WTC11 (cell line): ENCODE results near the gene CHRM1. TPM values are rescaled to one million over a fixed set of nuclear protein-coding genes. Genes with fewer than 3 reads are reported as not detected.

ENCODE experiments used
- ATAC-seq: fragments of 200-7000 bp; cut with Tn5 transposase; 2 replicates; pipeline ENCODE4 v1.10.0; 2021; ENCODE audit warnings: mild to moderate bottlenecking, moderate library complexity
- CTCF ChIA-PET: fragments of 300-600 bp; sonication (Branson Sonifier 250); formaldehyde crosslinking; loops from one replicate; lab custom pipeline; 2021; ENCODE audit warnings: antibody characterized with exemption; lab: Charles Lee
- POLR2A ChIA-PET: fragments of 350-600 bp; sonication (Branson Sonifier 250); formaldehyde crosslinking; loops from one replicate; lab custom pipeline; 2021; ENCODE audit warnings: antibody characterized with exemption; lab: Charles Lee
- DNase-seq: peaks from one replicate; pipeline ENCODE4 v3.0.0; 2021; ENCODE audit warnings: low spot score
- H3K27ac Mint-ChIP-seq: 2 replicates; pipeline ENCODE4 v1.8.0; 2021; ENCODE audit warnings: mixed read lengths
- H3K27me3 Mint-ChIP-seq: 2 replicates; pipeline ENCODE4 v1.8.0; 2021; ENCODE audit warnings: low read depth, mild to moderate bottlenecking, moderate library complexity, mixed read lengths
- H3K36me3 Mint-ChIP-seq: 2 replicates; pipeline ENCODE4 v1.8.0; 2021; ENCODE audit warnings: mixed read lengths
- H3K4me1 Mint-ChIP-seq: 2 replicates; pipeline ENCODE4 v1.8.0; 2022; ENCODE audit warnings: mixed read lengths
- H3K4me3 Mint-ChIP-seq: 2 replicates; pipeline ENCODE4 v1.8.0; 2021; ENCODE audit warnings: mild to moderate bottlenecking, moderate library complexity, mixed read lengths
- H3K9me3 Mint-ChIP-seq: 2 replicates; pipeline ENCODE4 v1.8.0; 2021; ENCODE audit warnings: mixed read lengths
- CDX4 ChIP-seq: fragments of 250-450 bp; sonication (Bioruptor Pico); IDR thresholded peaks from 2 replicates; pipeline ENCODE4 v1.9.0; 2021; ENCODE audit warnings: moderate library complexity, mild to moderate bottlenecking, inconsistent platforms, borderline replicate concordance
- ESRRA ChIP-seq: sonication (generic); formaldehyde crosslinking; IDR thresholded peaks from 2 replicates; pipeline ENCODE4 v1.8.1; 2022; ENCODE audit warnings: mild to moderate bottlenecking, missing genetic modification reagents, borderline replicate concordance
- ETV6 ChIP-seq: sonication (generic); formaldehyde crosslinking; IDR thresholded peaks from 2 replicates; pipeline ENCODE4 v1.8.1; 2022; ENCODE audit warnings: mild to moderate bottlenecking, missing genetic modification reagents
- FOXK1 ChIP-seq: sonication (generic); formaldehyde crosslinking; IDR thresholded peaks from 2 replicates; pipeline ENCODE4 v1.8.0; 2022; ENCODE audit warnings: mild to moderate bottlenecking, moderate library complexity, missing genetic modification reagents
- IRF1 ChIP-seq: sonication (generic); formaldehyde crosslinking; IDR thresholded peaks from 2 replicates; pipeline ENCODE4 v1.8.0; 2023; ENCODE audit warnings: missing genetic modification reagents
- SMAD3 ChIP-seq: sonication (generic); formaldehyde crosslinking; IDR thresholded peaks from 2 replicates; pipeline ENCODE4 v1.8.0; 2022; ENCODE audit warnings: missing genetic modification reagents, mild to moderate bottlenecking, borderline replicate concordance
- STAT6 ChIP-seq: sonication (generic); formaldehyde crosslinking; conservative IDR thresholded peaks from 2 replicates; pipeline ENCODE4 v1.8.1; 2023; ENCODE audit warnings: mild to moderate bottlenecking, low read depth, missing genetic modification reagents, moderate library complexity
- TP53 ChIP-seq: sonication (generic); formaldehyde crosslinking; IDR thresholded peaks from 2 replicates; pipeline ENCODE4 v1.8.1; 2023; ENCODE audit warnings: mild to moderate bottlenecking, missing genetic modification reagents
- ZBTB21 ChIP-seq: sonication (generic); formaldehyde crosslinking; IDR thresholded peaks from 2 replicates; pipeline ENCODE4 v1.8.1; 2023; ENCODE audit warnings: mild to moderate bottlenecking, missing genetic modification reagents, borderline replicate concordance
- ZNF121 ChIP-seq: sonication (generic); formaldehyde crosslinking; IDR thresholded peaks from 2 replicates; pipeline ENCODE4 v1.8.0; 2023; ENCODE audit warnings: missing genetic modification reagents
- ZNF263 ChIP-seq: sonication (generic); formaldehyde crosslinking; IDR thresholded peaks from 2 replicates; pipeline ENCODE4 v1.8.1; 2022; ENCODE audit warnings: low read depth, mild to moderate bottlenecking, moderate library complexity, missing genetic modification reagents
- total RNA-seq: library from RNA; stranded (reverse); gene quantifications from 3 replicates; pipeline ENCODE4 v1.2.3, GENCODE V29; 2021
- TF ChIP-seq, protein P1 (sequence below): fragments of 200-600 bp; IDR thresholded peaks from 2 replicates; pipeline ENCODE4 v1.8.0; 2022; ENCODE audit warnings: antibody characterized with exemption

CHRM1 gene
- total RNA-seq, 1 experiment from 2014 or later = not detected

DNA sequence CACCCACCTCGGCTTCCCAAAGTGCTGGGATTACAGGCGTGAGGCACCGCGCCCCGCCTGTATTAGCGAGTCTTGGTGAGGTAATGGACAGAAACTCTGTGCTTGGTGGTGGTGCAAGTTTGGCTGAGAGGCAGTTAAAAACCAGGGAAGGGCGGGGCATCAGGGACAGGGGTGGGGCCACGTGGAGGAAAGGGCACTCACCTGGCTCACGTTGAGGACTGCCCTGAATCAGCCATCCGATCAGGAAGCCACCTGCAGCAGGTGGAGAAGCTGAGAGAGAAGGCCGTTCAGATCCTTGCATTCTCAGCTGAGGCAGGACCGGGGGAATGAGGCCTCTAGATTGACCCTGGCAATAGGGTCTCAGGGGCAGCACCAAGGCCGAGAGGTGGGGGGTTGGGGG, 12.1 kb upstream of the CHRM1 start (continued):
- TF ChIP-seq IRF1 (CRISPR knock-in tag) (no peak), ETV6 (CRISPR knock-in tag) (no peak)

GRCh38 chr11:62931499-62932278, 10.5 kb upstream of the CHRM1 start:
- Mint-ChIP-seq H3K4me1 (peaks cover 23% of the 10 kb centered on the region), H3K36me3 (no peaks in the 10 kb centered on the region), H3K9me3 (no peaks in the 10 kb centered on the region), H3K27me3 (peaks cover 34% of the 10 kb centered on the region), H3K4me3 (no peak overlapping the region), H3K27ac (no peak overlapping the region)
- ATAC-seq (no peak), DNase-seq (no peak)
- no peak for TF ChIP-seq STAT6 (CRISPR knock-in tag)
- TF ChIP-seq TP53 (CRISPR knock-in tag) = no peak
- no peak for TF ChIP-seq ZBTB21 (CRISPR knock-in tag)
- TF ChIP-seq ZNF121 (CRISPR knock-in tag) = peak; percentile 93
- no peak for TF ChIP-seq ETV6 (CRISPR knock-in tag)
- no peak for TF ChIP-seq SMAD3 (CRISPR knock-in tag)
- ChIA-PET POLR2A (interaction anchor here (0.6 kb wide), 1 partner anchor 41 kb away, joined by 3 read pairs; no protein-coding TSS in a partner anchor), CTCF (interaction anchor here (0.9 to 1.4 kb wide), 6 partner anchors 11 to 145 kb away, joined by 3 to 12 read pairs (median 8); no protein-coding TSS in a partner anchor)

- Mint-ChIP-seq H3K4me1 (peaks cover 24% of the 10 kb centered on the region), H3K9me3 (no peaks in the 10 kb centered on the region)
- ATAC-seq = no peak
- no peak for TF ChIP-seq ZNF263 (CRISPR knock-in tag)
- TF ChIP-seq, all 79 proteins: peak for 0
- H3K27ac Mint-ChIP-seq = no peak overlapping the region
- ChIA-PET CTCF (interaction anchor here (1.1 to 14.1 kb wide), 7 partner anchors 12 to 90 kb away, joined by 5 to 268 read pairs (median 11); no protein-coding TSS in a partner anchor), POLR2A (no interaction called here)
- no peak for DNase-seq
- H3K27me3 Mint-ChIP-seq = peaks cover 44% of the 10 kb centered on the region
- H3K36me3 Mint-ChIP-seq = no peaks in the 10 kb centered on the region
- no peak overlapping the region for H3K4me3 Mint-ChIP-seq
Observed at GRCh38 chr11:62930666-62931065, 9.5 kb upstream of the CHRM1 start.

DNA sequence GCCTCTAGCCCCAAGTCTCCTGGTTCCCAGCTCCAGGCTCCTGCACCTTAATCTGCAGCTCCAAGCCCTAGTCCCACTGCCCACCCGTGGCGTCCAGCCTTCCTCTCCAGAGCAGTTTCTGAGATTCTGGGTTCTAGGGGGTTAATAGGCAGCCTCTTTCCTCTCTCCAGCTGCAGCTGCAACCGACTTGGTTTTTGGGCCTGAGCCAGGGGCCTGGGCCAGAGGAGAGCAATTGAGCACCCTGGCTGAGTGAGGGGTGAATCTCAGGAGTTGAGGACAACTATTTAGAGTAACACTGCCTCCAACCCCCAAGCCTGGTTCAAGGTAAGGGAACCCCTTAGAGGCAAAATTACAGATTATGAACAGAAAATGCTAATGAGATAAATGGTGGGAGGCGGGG, 9.0 kb upstream of the CHRM1 start:
- H3K4me1 Mint-ChIP-seq = peaks cover 29% of the 10 kb centered on the region
- peaks cover 49% of the 10 kb centered on the region for H3K27me3 Mint-ChIP-seq
- H3K36me3 Mint-ChIP-seq = no peaks in the 10 kb centered on the region
- no peak overlapping the region for H3K27ac Mint-ChIP-seq
- ChIA-PET POLR2A (no interaction called here), CTCF (interaction anchor here (1.2 to 14.1 kb wide), 5 partner anchors 12 to 94 kb away, joined by 3 to 268 read pairs (median 11); no protein-coding TSS in a partner anchor)
- no peak overlapping the region for H3K4me3 Mint-ChIP-seq
- DNase-seq (no peak), ATAC-seq (no peak)
- H3K9me3 Mint-ChIP-seq = no peaks in the 10 kb centered on the region
- no peak for TF ChIP-seq FOXK1
- no peak for TF ChIP-seq ESRRA (CRISPR knock-in tag)
- no peak for TF ChIP-seq ETV6 (CRISPR knock-in tag)
- TF ChIP-seq, protein P1, sequence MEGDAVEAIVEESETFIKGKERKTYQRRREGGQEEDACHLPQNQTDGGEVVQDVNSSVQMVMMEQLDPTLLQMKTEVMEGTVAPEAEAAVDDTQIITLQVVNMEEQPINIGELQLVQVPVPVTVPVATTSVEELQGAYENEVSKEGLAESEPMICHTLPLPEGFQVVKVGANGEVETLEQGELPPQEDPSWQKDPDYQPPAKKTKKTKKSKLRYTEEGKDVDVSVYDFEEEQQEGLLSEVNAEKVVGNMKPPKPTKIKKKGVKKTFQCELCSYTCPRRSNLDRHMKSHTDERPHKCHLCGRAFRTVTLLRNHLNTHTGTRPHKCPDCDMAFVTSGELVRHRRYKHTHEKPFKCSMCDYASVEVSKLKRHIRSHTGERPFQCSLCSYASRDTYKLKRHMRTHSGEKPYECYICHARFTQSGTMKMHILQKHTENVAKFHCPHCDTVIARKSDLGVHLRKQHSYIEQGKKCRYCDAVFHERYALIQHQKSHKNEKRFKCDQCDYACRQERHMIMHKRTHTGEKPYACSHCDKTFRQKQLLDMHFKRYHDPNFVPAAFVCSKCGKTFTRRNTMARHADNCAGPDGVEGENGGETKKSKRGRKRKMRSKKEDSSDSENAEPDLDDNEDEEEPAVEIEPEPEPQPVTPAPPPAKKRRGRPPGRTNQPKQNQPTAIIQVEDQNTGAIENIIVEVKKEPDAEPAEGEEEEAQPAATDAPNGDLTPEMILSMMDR = no peak
- TF ChIP-seq CDX4 (CRISPR knock-in tag) = no peak
